HG02759 (cell line): ENCODE data around the gene IFNA16.
"Not testable (repeated sequence)": the region's sequence is repeated elsewhere in the genome, so short reads cannot be mapped to it uniquely, and the experiment has no call there.

Experiments used
- ATAC-seq: cut with Tn5 transposase; IDR thresholded peaks from one replicate; pipeline ENCODE4 v1.9.1; 2021; ENCODE audit warnings: mild to moderate bottlenecking, moderate library complexity; ENCODE audit not compliant: unreplicated experiment

Gene IFNA16

DNA sequence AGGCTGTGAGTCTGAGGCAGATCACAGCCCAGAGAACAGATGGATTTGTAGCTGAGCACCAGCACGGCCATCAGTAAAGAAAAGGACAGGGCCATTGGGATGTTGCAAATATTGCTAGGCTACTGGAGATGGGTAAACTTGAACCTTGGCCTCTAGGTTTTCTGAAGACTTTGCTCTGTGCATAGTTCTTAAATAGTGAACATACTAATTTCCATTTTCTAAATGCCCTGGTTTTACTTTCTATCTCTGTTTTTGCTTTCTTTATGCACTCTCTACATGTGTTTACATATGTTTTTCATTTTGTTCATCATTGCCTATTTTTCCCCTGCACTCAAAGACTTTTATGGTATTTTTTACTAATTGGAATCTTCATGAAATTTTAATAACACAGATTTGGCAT is at the start of gene IFNA16:
IFNA16 (minus strand) TSS at position 101 of the 400 bp plus-strand sequence; CDS start at position 95, 6 bp downstream.
- ATAC-seq: not testable (repeated sequence)

DNA sequence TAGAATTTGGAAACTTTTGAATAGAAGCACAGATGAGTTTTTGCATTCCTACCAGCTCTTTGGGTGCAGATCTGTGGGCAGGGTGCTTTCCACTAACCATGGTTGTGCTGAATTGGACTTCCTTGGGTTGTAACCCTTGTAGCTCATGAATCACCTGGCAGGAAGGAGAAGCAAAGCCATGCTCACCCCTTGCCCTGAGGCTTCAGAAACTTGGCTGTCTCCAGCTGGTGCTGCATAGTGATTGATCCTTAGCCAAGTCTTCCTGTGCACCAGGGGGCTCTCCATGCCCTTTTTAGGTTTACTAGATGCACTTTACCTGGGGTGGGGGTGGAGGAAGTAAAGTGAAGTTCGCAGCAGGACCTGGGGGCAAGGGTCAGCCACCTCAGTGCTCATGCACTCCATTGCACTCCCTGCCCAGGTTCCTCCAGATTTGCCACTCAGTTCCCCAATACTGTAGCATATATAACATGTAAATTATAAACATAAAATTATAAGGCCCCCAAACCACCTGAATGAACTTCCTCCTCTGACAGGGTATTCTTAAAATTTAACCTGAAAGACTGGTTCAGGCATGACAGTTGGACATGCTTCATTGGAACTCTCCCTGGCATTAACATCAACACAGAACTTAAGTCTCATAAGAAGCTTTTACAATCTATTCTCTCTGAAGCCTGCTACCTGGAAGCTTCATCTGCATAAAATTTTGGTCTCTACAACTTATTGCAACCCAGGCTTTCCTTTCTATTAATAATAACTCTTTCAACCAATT is 48.5 kb upstream of the IFNA16 start:
- ATAC-seq: peak; percentile 51

DNA sequence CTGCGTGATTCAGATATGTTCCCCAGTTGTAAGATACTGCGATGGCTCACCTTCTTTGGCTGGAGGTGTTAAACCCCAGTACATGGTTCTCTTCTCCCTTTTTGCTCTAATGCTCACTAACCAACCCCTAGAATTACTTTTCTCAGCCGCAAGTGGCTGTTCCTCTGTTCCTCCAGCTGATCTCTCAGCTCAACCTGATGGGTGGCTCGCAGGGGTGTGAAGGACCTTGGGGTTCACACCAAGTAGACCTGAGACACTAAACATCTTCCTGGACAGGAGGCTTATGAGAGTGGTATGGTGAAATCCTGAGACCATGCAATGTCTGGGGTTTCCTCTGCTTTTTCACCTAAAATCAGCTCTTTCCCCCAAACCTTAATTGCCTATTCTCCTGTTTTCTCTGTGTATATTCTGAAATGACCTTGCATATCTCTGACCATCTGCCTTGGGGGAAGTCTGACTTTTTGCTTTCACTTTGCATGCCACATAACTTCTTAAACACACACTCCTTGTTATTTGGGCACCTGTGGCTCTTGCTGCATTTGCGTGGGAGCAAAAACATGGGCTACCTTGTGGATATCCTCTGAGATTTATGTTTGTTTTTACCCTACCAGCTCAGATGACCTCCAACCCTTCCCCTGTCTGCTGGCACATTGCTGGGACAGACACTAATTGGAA is 38.6 kb upstream of the IFNA16 start:
- peak; percentile 53 for ATAC-seq

DNA sequence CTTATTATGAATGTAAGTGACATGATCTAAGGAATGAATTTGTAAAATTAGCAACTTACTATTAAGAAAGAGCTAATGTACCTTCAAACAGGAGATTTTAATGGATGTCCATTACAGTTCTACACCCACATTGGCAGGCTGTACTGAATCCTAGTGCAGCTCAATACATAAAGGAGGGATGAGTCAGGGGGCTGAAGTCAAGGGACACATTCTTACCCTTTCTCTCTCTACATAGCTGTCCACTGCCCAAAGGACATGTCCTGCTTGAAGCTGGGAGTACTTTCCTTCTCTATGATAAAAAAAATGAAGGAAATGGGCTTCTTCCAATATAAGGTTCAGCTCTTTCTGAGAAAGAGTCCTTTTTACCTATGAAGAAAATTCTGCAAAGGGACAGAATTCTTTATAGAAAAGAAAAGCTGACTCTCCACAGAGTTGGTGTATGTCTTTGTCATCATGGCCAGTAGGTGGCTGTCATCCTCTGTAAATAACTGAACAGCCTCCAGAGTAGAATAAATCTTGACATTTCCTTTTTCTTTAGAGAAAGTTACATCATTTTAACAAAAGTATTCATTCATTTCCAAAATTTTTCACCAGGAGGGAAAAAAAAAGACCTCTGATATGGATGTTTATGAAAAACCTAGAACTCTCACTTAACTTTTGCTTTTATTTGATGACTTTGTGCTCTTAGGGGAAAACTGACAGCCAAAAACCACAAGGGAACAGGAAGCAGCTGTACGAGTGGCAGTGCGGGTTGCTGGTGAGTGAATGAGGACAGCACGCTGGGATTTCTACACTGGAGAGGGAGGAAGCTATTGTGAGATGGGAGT is 35.8 kb upstream of the IFNA16 start:
- peak; percentile 72 for ATAC-seq

DNA sequence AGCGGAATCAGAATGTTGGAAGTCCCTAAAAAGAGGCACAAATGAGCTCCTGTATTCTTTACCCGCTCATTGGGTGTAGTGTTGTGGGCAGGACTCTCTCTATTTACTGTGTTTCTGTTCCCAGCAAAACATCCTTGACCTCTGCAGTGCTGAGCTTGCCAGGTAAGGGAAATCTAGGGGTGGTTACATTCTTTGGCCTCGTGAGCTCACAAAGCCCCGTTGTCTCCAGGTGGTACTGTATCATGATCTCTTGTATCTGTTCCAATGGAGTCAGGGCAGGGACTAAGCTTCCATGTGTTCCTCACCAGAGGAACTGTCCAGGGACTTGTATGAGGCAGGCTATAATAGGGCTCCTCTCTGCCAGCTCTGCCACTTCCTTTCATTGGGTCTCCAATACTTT is 34.5 kb upstream of the IFNA16 start:
- ATAC-seq: no peak

DNA sequence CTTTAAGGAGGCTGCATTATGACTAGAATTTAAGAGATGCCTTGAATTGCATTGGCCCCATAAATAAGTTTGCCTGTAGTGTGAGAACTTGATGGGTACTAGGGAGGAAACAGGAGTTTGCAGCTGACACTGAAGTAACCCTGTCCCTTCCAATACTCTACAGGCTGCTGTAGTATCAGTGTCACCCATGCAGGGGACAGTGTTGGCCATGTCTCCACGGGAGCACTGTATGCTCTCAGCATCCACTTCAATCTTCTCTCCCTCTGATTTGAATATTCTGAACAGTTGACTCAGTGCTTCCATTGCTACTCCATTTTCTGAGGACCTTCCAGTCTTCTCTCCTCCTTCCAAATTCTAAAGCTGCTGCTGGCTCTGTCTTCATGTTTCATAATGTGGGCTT is 34.1 kb upstream of the IFNA16 start:
- no peak for ATAC-seq

DNA sequence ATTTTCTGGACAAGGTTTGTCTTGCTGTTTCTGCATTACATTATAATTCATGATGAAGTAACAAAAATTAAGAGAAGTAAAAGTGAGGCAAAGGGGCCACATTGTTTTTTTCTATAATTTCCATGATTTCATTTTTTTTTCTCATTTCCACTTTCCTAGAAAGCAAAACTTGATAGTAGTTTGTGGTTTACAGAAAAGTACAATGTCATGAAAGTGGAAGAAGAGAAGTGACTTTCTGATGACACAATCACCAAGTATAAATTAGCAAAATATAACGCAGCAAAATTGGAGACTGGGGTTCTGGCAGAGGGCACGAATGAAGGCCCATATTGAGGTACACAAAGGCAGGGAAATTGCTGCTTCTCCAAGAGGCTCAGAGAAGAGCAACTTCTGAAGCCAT is 27.7 kb upstream of the IFNA16 start:
- ATAC-seq: no peak

DNA sequence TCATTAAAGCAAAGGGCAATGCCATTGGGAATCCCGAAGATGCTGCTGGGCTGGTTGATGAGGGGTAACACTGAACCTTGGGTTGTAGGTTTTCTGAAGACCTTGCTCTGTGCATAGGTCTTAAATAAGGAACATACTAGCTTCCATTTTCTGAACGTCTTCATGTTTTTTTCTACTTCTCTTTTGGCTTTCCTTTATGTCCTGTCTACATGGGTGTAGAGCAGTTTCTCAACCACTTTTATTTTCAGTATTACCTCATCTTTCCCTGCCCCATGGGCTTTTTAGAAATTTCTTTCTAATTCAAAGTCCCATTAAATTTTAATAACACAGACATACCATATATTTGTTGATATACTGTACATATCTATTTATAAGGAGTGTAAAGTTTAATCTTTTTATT is 22.8 kb upstream of the IFNA16 start, which contains the start of gene IFNA14:
IFNA14 (minus strand) TSS at position 95 of the 400 bp plus-strand sequence; CDS start at position 25, 70 bp downstream.
- no peak for ATAC-seq

DNA sequence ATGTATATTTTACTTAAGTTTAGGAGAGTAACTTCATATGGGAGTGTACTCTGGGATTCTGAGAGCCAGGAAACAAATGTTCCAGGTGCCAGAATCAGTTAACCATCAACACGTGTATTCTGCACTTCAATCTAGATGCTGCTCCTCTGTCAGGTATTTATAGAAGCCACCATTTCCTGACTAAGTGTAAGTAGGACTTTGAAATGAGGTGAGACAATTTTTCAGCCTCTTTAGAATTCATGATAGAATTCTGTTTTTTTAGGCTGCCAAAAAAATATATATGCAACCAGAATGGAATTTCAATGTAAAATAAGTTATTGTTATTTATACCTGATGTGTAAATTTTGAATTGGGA is 19.2 kb upstream of the IFNA16 start:
- ATAC-seq: peak; percentile 16

DNA sequence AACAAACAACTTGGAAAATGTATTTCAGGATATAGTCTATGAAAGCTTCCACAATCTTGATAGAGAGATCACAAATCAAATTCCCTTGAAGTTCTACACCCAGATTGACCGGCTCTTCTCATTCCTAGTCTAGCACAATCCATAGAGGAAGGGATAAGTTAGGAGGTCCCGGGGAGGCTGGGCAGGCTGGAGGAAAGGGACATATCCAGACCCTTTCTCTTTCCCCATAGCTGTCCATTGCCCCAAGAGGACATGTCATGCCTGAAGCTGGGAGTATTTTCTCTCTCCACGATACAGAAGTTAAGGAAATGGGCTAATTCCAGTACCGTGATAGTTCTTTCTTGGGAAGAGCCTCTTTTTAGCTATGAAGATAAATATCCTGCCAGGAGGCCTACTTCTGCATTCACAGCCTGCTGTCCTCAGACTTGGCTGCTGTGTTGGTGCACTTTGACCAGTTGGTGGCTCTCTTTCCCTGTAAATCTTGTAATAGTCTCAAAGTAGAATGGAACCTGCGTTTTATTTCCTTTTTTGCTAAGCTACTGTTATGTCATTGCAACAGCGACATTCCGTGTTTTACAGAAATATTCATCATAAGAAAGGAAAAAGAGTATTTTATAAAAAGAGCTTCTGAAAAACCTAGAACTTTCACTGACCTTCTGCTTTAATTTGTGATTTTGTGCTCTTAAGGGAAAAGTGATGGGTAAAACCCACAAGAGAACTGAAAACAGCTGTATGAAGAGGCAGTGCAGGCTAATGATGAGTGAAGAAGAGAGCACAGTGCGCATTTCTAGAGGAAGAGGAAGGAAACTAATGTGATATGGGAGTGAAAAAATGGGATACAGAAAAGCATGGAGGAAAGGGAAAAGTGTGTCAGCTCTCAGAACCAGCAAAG is 18.6 kb upstream of the IFNA16 start:
- peak; percentile 85 for ATAC-seq

DNA sequence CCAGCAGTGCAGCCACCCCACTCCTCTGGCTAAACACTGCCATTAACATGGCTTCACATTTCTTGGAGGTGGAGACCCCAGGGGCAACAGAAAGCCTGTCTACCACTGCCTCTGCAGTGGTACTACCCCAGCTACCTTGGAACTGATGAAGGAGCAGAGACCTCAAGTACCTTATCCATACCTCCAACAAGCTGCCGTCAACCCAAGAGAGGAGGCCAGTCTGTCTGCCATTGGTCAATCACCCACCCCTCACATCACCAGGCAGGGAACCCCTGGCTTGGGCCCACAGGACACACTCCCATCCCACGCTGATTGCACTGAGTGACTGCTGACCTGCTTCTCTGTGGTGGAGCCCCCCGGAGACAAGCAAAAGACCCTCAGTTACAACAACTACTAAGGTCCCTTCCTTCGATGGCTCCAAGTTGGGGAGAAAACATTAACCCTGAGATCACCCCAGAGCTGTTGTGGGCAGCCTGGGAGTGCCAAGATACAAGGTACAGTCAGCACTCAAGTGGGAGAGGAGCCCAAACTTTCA is 17.1 kb upstream of the IFNA16 start:
- ATAC-seq: no peak

DNA sequence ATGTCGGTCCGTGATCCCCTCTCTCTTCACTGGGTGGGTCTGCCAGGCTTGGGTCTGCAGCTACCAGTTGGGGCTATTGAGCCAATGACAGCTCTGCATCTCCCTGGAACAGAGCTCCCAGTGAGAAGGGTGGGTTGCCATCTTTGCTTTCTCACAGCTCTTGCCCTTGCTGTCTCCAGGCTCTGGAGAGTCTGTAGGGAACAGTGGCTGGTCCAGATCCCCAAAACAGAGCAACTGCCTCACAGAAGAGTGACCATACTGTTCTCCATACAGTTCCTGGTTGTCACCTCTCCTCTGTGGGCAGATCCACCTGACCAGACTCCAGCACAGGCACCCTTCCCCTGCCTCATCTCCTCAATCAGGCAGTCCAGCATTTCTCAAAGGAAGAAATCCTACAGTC is 16.1 kb upstream of the IFNA16 start:
- ATAC-seq: no peak

DNA sequence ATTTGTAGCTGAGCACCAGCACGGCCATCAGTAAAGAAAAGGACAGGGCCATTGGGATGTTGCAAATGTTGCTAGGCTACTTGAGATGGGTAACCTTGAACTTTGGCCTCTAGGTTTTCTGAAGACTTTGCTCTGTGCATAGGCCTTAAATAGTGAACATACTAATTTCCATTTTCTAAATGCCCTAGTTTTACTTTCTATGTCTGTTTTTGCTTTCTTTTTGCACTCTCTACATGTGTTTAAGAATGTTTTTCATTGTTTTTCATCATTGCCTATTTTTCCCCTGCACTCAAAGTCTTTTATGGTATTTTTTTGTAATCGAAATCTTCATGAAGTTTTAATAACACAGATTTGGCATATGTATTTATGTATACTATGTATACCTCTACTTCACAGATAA is 11.0 kb upstream of the IFNA16 start, which contains the start of gene IFNA17:
IFNA17 (minus strand) TSS at position 101 of the 400 bp plus-strand sequence; CDS start at position 52, 49 bp downstream.
- ATAC-seq: no peak

DNA sequence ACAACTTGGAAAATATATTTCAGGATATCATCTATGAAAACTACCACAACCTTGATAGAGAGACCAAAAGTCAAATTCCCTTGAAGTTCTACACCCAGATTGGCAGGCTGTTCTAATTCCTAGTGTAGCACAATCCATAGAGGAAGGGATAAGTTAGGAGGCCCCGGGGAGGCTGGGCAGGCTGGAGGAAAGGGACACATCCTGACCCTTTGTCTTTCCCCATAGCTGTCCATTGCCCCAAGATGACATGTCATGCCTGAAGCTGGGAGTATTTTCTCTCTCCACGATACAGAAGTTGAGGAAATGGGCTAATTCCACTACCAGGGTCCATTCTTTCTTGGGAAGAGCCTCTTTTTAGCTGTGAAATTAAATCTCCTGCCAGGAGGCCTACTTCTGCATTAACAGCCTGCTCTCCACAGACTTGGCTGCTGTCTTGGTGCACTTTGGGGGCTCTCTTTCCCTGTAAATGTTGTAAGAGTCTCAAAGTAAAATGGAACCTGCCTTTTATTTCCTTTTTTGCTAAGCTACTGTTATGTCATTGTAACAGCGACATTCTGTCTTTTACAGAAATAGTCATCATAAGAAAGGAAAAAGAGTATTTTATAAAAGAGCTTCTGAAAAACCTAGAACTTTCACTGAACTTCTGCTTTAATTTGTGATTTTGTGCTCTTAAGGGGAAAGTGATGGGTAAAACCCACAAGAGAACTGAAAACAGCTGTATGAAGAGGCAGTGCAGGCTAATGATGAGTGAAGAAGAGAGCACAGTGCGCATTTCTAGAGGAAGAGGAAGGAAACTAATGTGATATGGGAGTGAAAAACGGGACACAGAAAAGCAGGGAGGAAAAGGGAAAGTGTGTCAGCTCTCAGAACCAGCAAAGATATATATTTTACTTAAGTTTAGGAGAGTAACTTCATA is 3.4 kb downstream of the IFNA16 start:
- ATAC-seq: peak; percentile 76

DNA sequence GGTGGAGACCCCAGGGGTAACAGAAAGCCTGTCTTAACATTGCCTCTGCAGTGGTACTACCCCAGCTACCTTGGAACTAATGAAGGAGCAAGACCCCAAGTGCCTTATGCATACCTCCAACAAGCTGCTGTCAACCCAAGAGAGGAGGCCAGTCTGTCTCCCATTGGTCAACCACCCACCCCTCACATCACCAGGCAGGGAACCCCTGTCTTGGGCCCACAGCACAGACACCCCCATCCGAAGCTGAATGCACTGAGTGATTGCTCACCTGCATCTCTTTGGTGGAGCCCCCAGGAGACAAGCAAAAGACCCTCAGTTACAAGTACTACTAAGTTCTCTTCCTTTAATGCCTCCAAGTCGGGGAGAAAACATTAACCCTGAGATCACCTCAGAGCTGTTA is 5.0 kb downstream of the IFNA16 start:
- not testable (repeated sequence) for ATAC-seq

DNA sequence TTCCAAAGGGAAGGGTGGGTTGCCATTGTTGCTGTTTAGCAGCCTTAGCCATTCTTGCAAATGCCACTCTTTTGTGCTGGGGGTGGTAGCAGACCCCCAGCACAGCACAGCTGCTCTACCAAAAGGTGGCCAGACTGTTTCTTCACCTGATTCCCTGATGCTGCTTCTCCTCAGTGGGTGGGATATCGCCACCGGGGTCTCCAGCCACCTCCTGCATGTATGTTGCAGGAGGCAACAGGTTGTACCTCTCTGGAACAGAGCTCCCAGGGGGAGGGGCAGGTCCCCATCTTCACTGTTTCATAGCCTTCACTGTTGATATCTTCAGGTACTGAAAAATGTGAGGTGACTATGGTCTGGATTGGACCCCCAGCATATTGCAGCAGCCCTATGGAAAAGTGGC is 6.3 kb downstream of the IFNA16 start:
- ATAC-seq: not testable (repeated sequence)

DNA sequence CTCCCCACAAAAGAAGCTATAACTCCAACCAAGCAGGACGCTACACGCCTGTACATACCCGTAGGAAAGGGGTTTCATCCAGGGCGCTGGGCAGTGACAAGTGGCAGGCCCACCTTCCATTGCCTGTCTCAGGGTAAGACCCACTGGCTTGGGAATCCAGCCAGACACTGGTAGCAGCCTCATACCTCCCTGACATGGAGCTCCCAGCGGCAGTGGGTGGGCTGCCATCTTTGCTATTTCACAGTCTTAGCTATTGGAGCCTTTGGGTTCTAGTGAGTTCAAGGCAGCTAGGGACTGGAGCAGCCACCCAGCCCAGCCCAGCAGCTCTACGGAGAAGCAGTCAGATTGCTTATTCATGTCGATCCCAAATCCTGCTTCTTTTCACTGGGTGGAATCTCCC is 6.8 kb downstream of the IFNA16 start:
- ATAC-seq: no peak

DNA sequence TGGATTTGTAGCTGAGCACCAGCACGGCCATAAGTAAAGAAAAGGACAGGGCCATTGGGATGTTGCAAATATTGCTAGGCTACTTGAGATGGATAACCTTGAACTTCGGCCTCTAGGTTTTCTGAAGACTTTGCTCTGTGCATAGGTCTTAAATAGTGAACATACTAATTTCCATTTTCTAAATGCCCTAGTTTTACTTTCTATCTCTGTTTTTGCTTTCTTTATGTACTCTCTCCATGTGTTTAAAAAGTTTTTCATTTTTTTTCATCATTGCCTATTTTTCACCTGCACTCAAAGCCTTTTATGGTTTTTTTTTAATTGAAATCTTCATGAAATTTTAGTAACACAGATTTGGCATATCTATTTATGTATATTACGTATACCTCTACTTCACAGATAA is 10.1 kb downstream of the IFNA16 start, which contains the start of gene IFNA10:
IFNA10 (minus strand) TSS at position 101 of the 400 bp plus-strand sequence; CDS start at position 55, 46 bp downstream.
- ATAC-seq: not testable (repeated sequence)

DNA sequence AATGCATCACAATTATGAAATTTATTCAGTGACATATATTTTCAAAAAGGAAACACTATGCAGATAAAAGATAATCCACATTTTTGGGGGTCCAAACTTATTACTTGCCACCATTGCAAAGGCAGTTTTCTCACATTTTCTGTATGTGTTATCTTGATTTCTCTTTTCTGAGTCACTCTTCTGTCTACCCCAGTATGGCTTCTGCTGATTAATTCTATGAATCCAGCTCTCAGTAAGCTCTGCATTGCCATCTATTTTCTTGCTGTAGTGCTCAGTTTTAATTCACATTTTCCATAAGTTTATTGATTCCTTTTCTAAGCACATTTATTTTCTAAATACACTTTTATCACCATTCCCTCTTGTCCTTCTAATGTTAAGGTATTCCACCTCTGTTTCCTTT is 11.9 kb downstream of the IFNA16 start:
- no peak for ATAC-seq
